Tibial nerve (tissue), 4 donors: ENCODE results near the gene NAP1L1.

Experiments
- EP300 ChIP-seq, 2 donors: sonication (generic); formaldehyde crosslinking; IDR thresholded peaks; one replicate each; pipeline ENCODE4 v1.6.1; 2017; ENCODE audit warnings: antibody characterized with exemption in 2 of 2, mild to moderate bottlenecking in 1 of 2
- POLR2A ChIP-seq, 2 donors: fragments of 450-650 bp; IDR thresholded peaks; one replicate each; pipeline ENCODE4 v1.6.1; 2017; ENCODE audit warnings: antibody characterized with exemption in 2 of 2, mild to moderate bottlenecking in 2 of 2, moderate library complexity in 2 of 2
- TF ChIP-seq, protein P1 (sequence below), 5 experiments: fragments of 200-600 bp in 3 of 5; fragments of 450-650 bp in 2 of 5; sonication (generic) in 3 of 5; IDR thresholded peaks; one replicate each; pipeline ENCODE4 v1.5.1; 2016 to 2019; ENCODE audit warnings: antibody characterized with exemption in 5 of 5, mild to moderate bottlenecking in 3 of 5, moderate library complexity in 2 of 5

GRCh38 chr12:76018672-76019071 lies 65.8 kb downstream of the NAP1L1 start:
- TF ChIP-seq, protein P1, sequence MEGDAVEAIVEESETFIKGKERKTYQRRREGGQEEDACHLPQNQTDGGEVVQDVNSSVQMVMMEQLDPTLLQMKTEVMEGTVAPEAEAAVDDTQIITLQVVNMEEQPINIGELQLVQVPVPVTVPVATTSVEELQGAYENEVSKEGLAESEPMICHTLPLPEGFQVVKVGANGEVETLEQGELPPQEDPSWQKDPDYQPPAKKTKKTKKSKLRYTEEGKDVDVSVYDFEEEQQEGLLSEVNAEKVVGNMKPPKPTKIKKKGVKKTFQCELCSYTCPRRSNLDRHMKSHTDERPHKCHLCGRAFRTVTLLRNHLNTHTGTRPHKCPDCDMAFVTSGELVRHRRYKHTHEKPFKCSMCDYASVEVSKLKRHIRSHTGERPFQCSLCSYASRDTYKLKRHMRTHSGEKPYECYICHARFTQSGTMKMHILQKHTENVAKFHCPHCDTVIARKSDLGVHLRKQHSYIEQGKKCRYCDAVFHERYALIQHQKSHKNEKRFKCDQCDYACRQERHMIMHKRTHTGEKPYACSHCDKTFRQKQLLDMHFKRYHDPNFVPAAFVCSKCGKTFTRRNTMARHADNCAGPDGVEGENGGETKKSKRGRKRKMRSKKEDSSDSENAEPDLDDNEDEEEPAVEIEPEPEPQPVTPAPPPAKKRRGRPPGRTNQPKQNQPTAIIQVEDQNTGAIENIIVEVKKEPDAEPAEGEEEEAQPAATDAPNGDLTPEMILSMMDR (IDR thresholded peaks at IDR 0.05): no peak
- TF ChIP-seq EP300 (IDR thresholded peaks at IDR 0.05) (no peak), POLR2A (IDR thresholded peaks at IDR 0.05) (no peak)
